ENCODE results near the gene ADCK1. TPM values are rescaled to one million over a fixed set of nuclear protein-coding genes. Genes with fewer than 3 reads are reported as not detected.

ADCK1 gene
- polyA plus RNA-seq, 3 donors: 3.7 to 33.0 (median 5.4) TPM

GRCh38 chr14:77923131-77923936 lies 123.4 kb downstream of the ADCK1 start:
- no peak overlapping the region for H3K27ac ChIP-seq (ENCODE audit: low read depth in 1 of 2, low read length in 2 of 2)
- H3K4me2 ChIP-seq (replicated peaks; ENCODE audit: extremely low read depth, low read length, poor library complexity, severe bottlenecking): no peak overlapping the region
- WGBS (ENCODE audit: insufficient coverage): 87% methylated on average over 7 of the region's 11 CpGs
- Mint-ChIP-seq H3K27ac (peak overlapping the region in 1 of 7 donors; percentile 34), H3K4me3 (no peak overlapping the region), H3K9me3 (peaks cover 0 to 4% (median 3%) of the 10 kb centered on the region in 7 donors), H3K36me3 (peaks cover 13 to 25% of the 10 kb centered on the region in 2 donors), H3K27me3 (ENCODE audit: low read depth in 3 of 3) (peaks cover 0 to 1% (median 0%) of the 10 kb centered on the region in 3 donors), H3K4me1 (no peaks in the 10 kb centered on the region)
- H3K9ac ChIP-seq (ENCODE audit: insufficient read depth, low read length, poor library complexity, severe bottlenecking): no peak overlapping the region
- no peaks in the 10 kb centered on the region for H3K4me1 ChIP-seq (ENCODE audit: control insufficient read depth in 1 of 2, insufficient read depth in 2 of 2, low read length in 2 of 2)
- no peaks in the 10 kb centered on the region for H3K27me3 ChIP-seq (ENCODE audit: control insufficient read depth in 2 of 2, insufficient read depth in 2 of 2, low read length in 2 of 2)
- no peak overlapping the region for H2AFZ ChIP-seq (ENCODE audit: insufficient read depth, low read depth, low read length, poor library complexity, severe bottlenecking)
- no peaks in the 10 kb centered on the region for H4K20me1 ChIP-seq (ENCODE audit: insufficient read depth, low read length)
- H3K79me2 ChIP-seq (ENCODE audit: insufficient read depth, low read length): no peaks in the 10 kb centered on the region
- no peak for DNase-seq
- no peak overlapping the region for H3K4me3 ChIP-seq (replicated peaks in 1 of 3; ENCODE audit: low read depth in 2 of 3, low read length in 3 of 3)
- intact Hi-C loops (cut with micrococcal nuclease): no loop called here
- TF ChIP-seq CTCF (IDR thresholded peaks at IDR 0.05): no peak
- no peaks in the 10 kb centered on the region for H3K36me3 ChIP-seq (replicated peaks in 1 of 2; ENCODE audit: control insufficient read depth in 1 of 2, insufficient read depth in 2 of 2, low read length in 2 of 2)
- H3K9me3 ChIP-seq (replicated peaks in 1 of 2; ENCODE audit: control insufficient read depth in 1 of 2, insufficient read depth in 1 of 2, low read length in 2 of 2): no peaks in the 10 kb centered on the region

- no peak for DNase-seq
- Histone ChIP-seq H3K79me2 (ENCODE audit: insufficient read depth, low read length) (no peaks in the 10 kb centered on the region), H3K36me3 (replicated peaks in 1 of 2; ENCODE audit: control insufficient read depth in 1 of 2, insufficient read depth in 2 of 2, low read length in 2 of 2) (no peaks in the 10 kb centered on the region), H4K20me1 (ENCODE audit: insufficient read depth, low read length) (no peaks in the 10 kb centered on the region), H3K27me3 (ENCODE audit: control insufficient read depth in 2 of 2, insufficient read depth in 2 of 2, low read length in 2 of 2) (no peaks in the 10 kb centered on the region), H3K4me3 (replicated peaks in 1 of 3; ENCODE audit: low read depth in 2 of 3, low read length in 3 of 3) (no peak overlapping the region), H3K9me3 (replicated peaks in 1 of 2; ENCODE audit: control insufficient read depth in 1 of 2, insufficient read depth in 1 of 2, low read length in 2 of 2) (no peaks in the 10 kb centered on the region), H3K4me2 (replicated peaks; ENCODE audit: extremely low read depth, low read length, poor library complexity, severe bottlenecking) (no peak overlapping the region), H3K9ac (ENCODE audit: insufficient read depth, low read length, poor library complexity, severe bottlenecking) (no peak overlapping the region), H3K4me1 (ENCODE audit: control insufficient read depth in 1 of 2, insufficient read depth in 2 of 2, low read length in 2 of 2) (no peaks in the 10 kb centered on the region), H2AFZ (ENCODE audit: insufficient read depth, low read depth, low read length, poor library complexity, severe bottlenecking) (no peak overlapping the region), H3K27ac (ENCODE audit: low read depth in 1 of 2, low read length in 2 of 2) (no peak overlapping the region)
- H3K9me3 Mint-ChIP-seq: peaks cover 0 to 4% (median 3%) of the 10 kb centered on the region in 7 donors
- no peak overlapping the region for H3K27ac Mint-ChIP-seq
- WGBS (ENCODE audit: insufficient coverage): 97% methylated on average over 9 of the region's 22 CpGs
- TF ChIP-seq CTCF (IDR thresholded peaks at IDR 0.05): no peak
- H3K27me3 Mint-ChIP-seq (ENCODE audit: low read depth in 3 of 3): peaks cover 0 to 1% (median 0%) of the 10 kb centered on the region in 3 donors
- H3K36me3 Mint-ChIP-seq: peaks cover 13 to 29% of the 10 kb centered on the region in 2 donors
- H3K4me3 Mint-ChIP-seq: no peak overlapping the region
- intact Hi-C loops (cut with micrococcal nuclease): no loop called here
- no peaks in the 10 kb centered on the region for H3K4me1 Mint-ChIP-seq
These were observed 124.4 kb downstream of the ADCK1 start for GRCh38 chr14:77924141-77924948.
